SK-N-SH treated with all-trans-retinoic acid at 6 μM for 48 hours (cell line): ENCODE results near the gene SAMD4A.

ENCODE experiments used
- CSDC2 ChIP-seq: fragments of 250-450 bp; sonication (Bioruptor Pico); IDR thresholded peaks from 2 replicates; pipeline ENCODE4 v1.5.0; 2020; ENCODE audit warnings: mild to moderate bottlenecking, moderate library complexity
- ZNF565 ChIP-seq: fragments of 450-650 bp; formaldehyde crosslinking; conservative IDR thresholded peaks from 2 replicates; pipeline ENCODE4 v1.5.0; 2020; ENCODE audit warnings: low read depth, mild to moderate bottlenecking, moderate library complexity

DNA sequence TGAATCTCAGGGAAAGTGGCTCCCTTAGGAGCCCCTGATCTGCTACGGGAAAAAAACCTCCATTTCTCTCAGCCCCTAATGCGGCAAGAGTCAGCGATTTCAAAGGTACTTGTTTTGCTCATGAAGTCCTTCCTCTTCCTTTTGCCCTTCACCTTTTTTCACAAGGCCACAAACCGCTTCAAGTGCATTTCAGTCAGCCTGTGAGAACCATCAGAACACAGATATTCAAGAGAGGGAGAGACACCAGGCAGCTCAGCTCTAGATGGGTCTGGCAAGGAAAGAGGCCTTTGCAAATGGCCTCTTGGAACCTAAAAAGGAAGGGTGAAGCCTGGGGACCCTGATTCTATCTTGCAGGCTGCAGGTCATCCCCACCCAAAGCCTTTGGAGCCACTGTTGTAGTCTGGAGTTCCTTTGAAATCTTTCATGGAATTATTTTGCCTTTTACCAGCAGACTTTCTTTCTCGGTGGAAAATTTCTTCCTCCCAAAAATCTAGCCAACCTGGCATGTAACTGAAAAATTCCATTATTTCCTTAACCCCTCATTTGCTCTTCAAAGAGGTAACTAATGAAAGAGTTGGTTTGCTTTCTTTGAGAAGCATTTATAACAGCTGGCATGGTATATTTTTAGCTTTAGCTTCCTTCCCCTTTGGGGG, 145.0 kb downstream of the SAMD4A start:
- TF ChIP-seq CSDC2 (CRISPR knock-in tag) (no peak), ZNF565 (no peak)
